Panc1 (cell line): ENCODE results near the gene CSF3R.

Source experiments
- CTCF ChIP-seq: fragments of 450-650 bp; IDR thresholded peaks from 2 replicates; pipeline ENCODE4 v1.5.1; 2017; ENCODE audit warnings: mild to moderate bottlenecking
- POLR2AphosphoS5 ChIP-seq: IDR thresholded peaks from 2 replicates; pipeline ENCODE4 v1.6.1; 2012; ENCODE audit warnings: mild to moderate bottlenecking, low read depth, low read length, moderate library complexity

- TF ChIP-seq CTCF (no peak), POLR2AphosphoS5 (no peak)
These were observed 49.1 kb upstream of the CSF3R start for GRCh38 chr1:36531833-36532232.
